Gastrocnemius medialis (tissue), 4 donors: ENCODE data around the gene NLRP13. TPM values are rescaled to one million over a fixed set of nuclear protein-coding genes. Genes with fewer than 3 reads are reported as not detected.

Experiments used
- ATAC-seq, 2 donors: fragments of 150-250 bp; one replicate each; pipeline ENCODE4 v1.9.1; 2016
- DNase-seq, 2 donors: peaks; one replicate each; pipeline ENCODE4 v3.0.0-alpha.2; 2019
- H3K27ac ChIP-seq, 4 donors: fragments of 200-600 bp; sonication (generic); 1 replicate in 1 of 4; 2 replicates in 3 of 4; pipeline ENCODE4 v1.5.1; 2016 to 2018; ENCODE audit warnings: mild to moderate bottlenecking in 2 of 4, moderate library complexity in 1 of 4
- H3K27me3 ChIP-seq, 3 donors: fragments of 200-600 bp; sonication (generic) in 2 of 3; 1 replicate in 1 of 3; 2 replicates in 2 of 3; pipeline versions ENCODE4 v1.5.1 to v1.6.0; 2016 to 2019; ENCODE audit warnings: mild to moderate bottlenecking in 1 of 3, moderate library complexity in 1 of 3
- H3K36me3 ChIP-seq, 2 donors: fragments of 200-600 bp; sonication (generic) in 1 of 2; one replicate each; pipeline ENCODE4 v1.5.1; 2017 to 2018
- H3K4me1 ChIP-seq, 2 donors: fragments of 200-600 bp; sonication (generic) in 1 of 2; one replicate each; pipeline ENCODE4 v1.5.1; 2016 to 2017; ENCODE audit warnings: mild to moderate bottlenecking in 2 of 2
- H3K4me3 ChIP-seq, 4 donors: fragments of 200-600 bp; sonication (generic) in 3 of 4; 1 replicate in 1 of 4; 2 replicates in 3 of 4; pipeline ENCODE4 v1.5.1; 2016 to 2019; ENCODE audit warnings: mild to moderate bottlenecking in 2 of 4
- H3K9me3 ChIP-seq, 3 donors: fragments of 200-600 bp; sonication (generic) in 2 of 3; 1 replicate in 1 of 3; 2 replicates in 2 of 3; pipeline ENCODE4 v1.5.1; 2016 to 2019
- POLR2A ChIP-seq, 2 donors: fragments of 450-650 bp; IDR thresholded peaks; one replicate each; pipeline ENCODE4 v1.6.1; 2017; ENCODE audit warnings: antibody characterized with exemption in 2 of 2, mild to moderate bottlenecking in 2 of 2, moderate library complexity in 2 of 2
- in situ Hi-C, 4 donors: fragments of 200-750 bp; cut with MboI; loops; one replicate each; pipeline versions ENCODE4 v1.15.0 to v1.8.0; 2017; ENCODE audit warnings: low sequenced_read_pairs in 4 of 4
- intact Hi-C: fragments of 100-400 bp; cut with DNase I; formaldehyde crosslinking; loops from one replicate; pipeline ENCODE4 v1.15.1; 2023; ENCODE audit warnings: low total_unique reads
- total RNA-seq, 4 donors: library from RNA; depleted of rRNA; stranded (reverse); fragments of >200 nt; gene quantifications; one replicate each; pipeline versions ENCODE4 v1.1.0 to v1.2.3, GENCODE V29; 2016
- TF ChIP-seq, protein P1 (sequence below), 5 experiments: fragments of 450-650 bp in 3 of 5; fragments of 200-600 bp in 2 of 5; sonication (generic) in 2 of 5; IDR thresholded peaks in 4 of 5; conservative IDR thresholded peaks in 1 of 5; 1 replicate in 4 of 5; 2 replicates in 1 of 5; pipeline ENCODE4 v1.5.1; 2016 to 2019; ENCODE audit warnings: antibody characterized with exemption in 5 of 5, mild to moderate bottlenecking in 3 of 5, moderate library complexity in 3 of 5

NLRP13 gene
- total RNA-seq, 4 donors from 2014 or later = not detected

DNA sequence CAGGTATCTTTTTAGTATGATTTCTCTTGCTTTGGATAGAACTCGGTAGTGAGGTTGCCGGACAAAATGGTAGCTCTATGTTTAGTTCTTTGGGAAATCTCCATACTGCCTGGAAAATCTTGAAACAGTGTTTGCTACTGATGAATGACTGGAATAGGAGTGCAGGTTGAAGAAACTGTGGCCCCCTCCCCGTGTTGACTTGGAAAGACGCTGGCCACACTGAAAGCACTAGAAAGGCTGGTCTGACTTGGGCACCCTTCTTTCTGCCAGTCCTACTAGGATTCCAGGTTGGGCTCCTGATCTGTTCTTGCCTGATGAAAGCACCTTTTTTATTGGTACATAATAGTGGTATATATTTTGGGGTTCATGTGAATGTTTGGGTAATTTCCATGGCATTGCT lies 49.5 kb downstream of the NLRP13 start:
- no peaks in the 10 kb centered on the region for H3K4me1 ChIP-seq
- no peaks in the 10 kb centered on the region for H3K27me3 ChIP-seq
- H3K4me3 ChIP-seq = no peak overlapping the region
- intact Hi-C loops = no loop called here
- ATAC-seq = no peak
- H3K27ac ChIP-seq = no peak overlapping the region
- no peak for DNase-seq
- no peaks in the 10 kb centered on the region for H3K9me3 ChIP-seq
- H3K36me3 ChIP-seq = no peaks in the 10 kb centered on the region
- TF ChIP-seq, protein P1, sequence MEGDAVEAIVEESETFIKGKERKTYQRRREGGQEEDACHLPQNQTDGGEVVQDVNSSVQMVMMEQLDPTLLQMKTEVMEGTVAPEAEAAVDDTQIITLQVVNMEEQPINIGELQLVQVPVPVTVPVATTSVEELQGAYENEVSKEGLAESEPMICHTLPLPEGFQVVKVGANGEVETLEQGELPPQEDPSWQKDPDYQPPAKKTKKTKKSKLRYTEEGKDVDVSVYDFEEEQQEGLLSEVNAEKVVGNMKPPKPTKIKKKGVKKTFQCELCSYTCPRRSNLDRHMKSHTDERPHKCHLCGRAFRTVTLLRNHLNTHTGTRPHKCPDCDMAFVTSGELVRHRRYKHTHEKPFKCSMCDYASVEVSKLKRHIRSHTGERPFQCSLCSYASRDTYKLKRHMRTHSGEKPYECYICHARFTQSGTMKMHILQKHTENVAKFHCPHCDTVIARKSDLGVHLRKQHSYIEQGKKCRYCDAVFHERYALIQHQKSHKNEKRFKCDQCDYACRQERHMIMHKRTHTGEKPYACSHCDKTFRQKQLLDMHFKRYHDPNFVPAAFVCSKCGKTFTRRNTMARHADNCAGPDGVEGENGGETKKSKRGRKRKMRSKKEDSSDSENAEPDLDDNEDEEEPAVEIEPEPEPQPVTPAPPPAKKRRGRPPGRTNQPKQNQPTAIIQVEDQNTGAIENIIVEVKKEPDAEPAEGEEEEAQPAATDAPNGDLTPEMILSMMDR (IDR thresholded peaks at IDR 0.05 in 4 of 5, conservative IDR thresholded peaks at IDR 0.05 in 1 of 5) = no peak
- TF ChIP-seq POLR2A (IDR thresholded peaks at IDR 0.05) = no peak
- in situ Hi-C loops = no loop called here

- no peak for TF ChIP-seq POLR2A (IDR thresholded peaks at IDR 0.05)
- TF ChIP-seq, protein P1 (IDR thresholded peaks at IDR 0.05 in 4 of 5, conservative IDR thresholded peaks at IDR 0.05 in 1 of 5) = no peak
- Histone ChIP-seq H3K9me3 (peaks cover 0 to 4% (median 0%) of the 10 kb centered on the region in 3 donors), H3K27ac (no peak overlapping the region), H3K4me3 (no peak overlapping the region), H3K27me3 (no peaks in the 10 kb centered on the region), H3K36me3 (no peaks in the 10 kb centered on the region), H3K4me1 (no peaks in the 10 kb centered on the region)
- intact Hi-C loops = no loop called here
- in situ Hi-C loops = no loop called here
- ATAC-seq = no peak
- no peak for DNase-seq
These were observed 54.9 kb downstream of the NLRP13 start for GRCh38 chr19:55877211-55877610.

DNA sequence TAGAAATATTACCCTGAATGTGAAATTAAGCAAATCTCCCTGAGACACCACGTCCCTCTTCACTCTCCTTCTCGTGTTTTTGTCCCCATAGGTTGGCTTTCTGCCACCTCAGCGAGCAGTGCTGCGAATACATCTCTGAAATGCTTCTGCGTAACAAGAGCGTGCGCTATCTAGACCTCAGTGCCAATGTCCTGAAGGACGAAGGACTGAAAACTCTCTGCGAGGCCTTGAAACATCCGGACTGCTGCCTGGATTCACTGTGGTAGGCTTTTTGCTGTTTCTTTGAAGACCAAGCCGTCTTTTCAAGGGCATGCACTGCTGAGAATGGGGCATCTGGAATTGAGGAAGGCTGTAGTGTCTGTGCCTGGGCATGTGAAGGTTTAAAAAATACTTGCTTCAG lies 61.4 kb downstream of the NLRP13 start:
- Histone ChIP-seq H3K36me3 (no peaks in the 10 kb centered on the region), H3K4me3 (no peak overlapping the region), H3K9me3 (peaks cover 0 to 4% (median 0%) of the 10 kb centered on the region in 3 donors), H3K27me3 (no peaks in the 10 kb centered on the region), H3K27ac (no peak overlapping the region), H3K4me1 (no peaks in the 10 kb centered on the region)
- intact Hi-C loops (no loop called here), in situ Hi-C loops (no loop called here)
- TF ChIP-seq, protein P1 (IDR thresholded peaks at IDR 0.05 in 4 of 5, conservative IDR thresholded peaks at IDR 0.05 in 1 of 5) = no peak
- no peak for TF ChIP-seq POLR2A (IDR thresholded peaks at IDR 0.05)
- no peak for ATAC-seq
- no peak for DNase-seq

DNA sequence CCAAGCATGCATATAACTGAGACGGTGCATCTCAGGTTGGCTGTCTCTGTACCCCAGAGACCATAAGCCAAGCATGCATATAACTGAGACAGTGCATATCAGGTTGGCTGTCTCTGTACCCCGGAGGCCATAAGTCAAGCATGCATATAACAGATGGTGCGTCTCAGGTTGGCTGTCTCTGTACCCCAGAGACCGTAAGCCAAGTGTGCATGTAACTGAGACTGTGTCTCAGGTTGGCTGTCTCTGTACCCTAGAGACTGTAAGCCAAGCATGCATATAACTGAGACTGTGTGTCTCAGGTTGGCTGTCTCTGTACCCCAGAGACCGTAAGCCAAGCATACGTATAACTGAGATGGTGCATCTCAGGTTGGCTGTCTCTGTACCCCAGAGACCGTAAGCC lies 65.0 kb downstream of the NLRP13 start:
- no peaks in the 10 kb centered on the region for H3K36me3 ChIP-seq
- no peak for TF ChIP-seq POLR2A (IDR thresholded peaks at IDR 0.05)
- TF ChIP-seq, protein P1 (IDR thresholded peaks at IDR 0.05 in 4 of 5, conservative IDR thresholded peaks at IDR 0.05 in 1 of 5) = no peak
- H3K27me3 ChIP-seq = no peaks in the 10 kb centered on the region
- ATAC-seq (no peak), DNase-seq (no peak)
- no peaks in the 10 kb centered on the region for H3K4me1 ChIP-seq
- no peaks in the 10 kb centered on the region for H3K9me3 ChIP-seq
- H3K4me3 ChIP-seq = no peak overlapping the region
- no peak overlapping the region for H3K27ac ChIP-seq
- in situ Hi-C loops = no loop called here
- intact Hi-C loops = no loop called here

- no peak overlapping the region for H3K27ac ChIP-seq
- no peak for TF ChIP-seq POLR2A (IDR thresholded peaks at IDR 0.05)
- TF ChIP-seq, protein P1 (IDR thresholded peaks at IDR 0.05 in 4 of 5, conservative IDR thresholded peaks at IDR 0.05 in 1 of 5) = no peak
- in situ Hi-C loops (no loop called here), intact Hi-C loops (no loop called here)
- no peak for DNase-seq
- no peaks in the 10 kb centered on the region for H3K4me1 ChIP-seq
- no peak overlapping the region for H3K4me3 ChIP-seq
- ATAC-seq = no peak
- H3K9me3 ChIP-seq = no peaks in the 10 kb centered on the region
- H3K36me3 ChIP-seq = no peaks in the 10 kb centered on the region
- H3K27me3 ChIP-seq = no peaks in the 10 kb centered on the region
These were observed 65.6 kb downstream of the NLRP13 start for GRCh38 chr19:55866521-55866920.
